ENCODE results near the gene DDX24. TPM values are rescaled to one million over a fixed set of nuclear protein-coding genes. Genes with fewer than 3 reads are reported as not detected.

Gene DDX24
- total and polyA plus RNA-seq, 8 donors, result 39.1 to 236 (median 69.9) TPM

GRCh38 chr14:94123296-94123695, 42.3 kb upstream of the DDX24 start:
- WGBS, 5 donors, result 87 to 95% (median 90%) methylated on average over 9 of the region's 9 CpGs
- Histone ChIP-seq H3K9me3 (peaks cover 0 to 20% (median 15%) of the 10 kb centered on the region in 4 donors), H3K27me3 (no peaks in the 10 kb centered on the region), H3K4me1 (peaks cover 0 to 2% (median 0%) of the 10 kb centered on the region in 4 donors), H3K27ac (no peak overlapping the region), H3K4me3 (no peak overlapping the region), H3K36me3 (peaks cover 0 to 25% (median 5%) of the 10 kb centered on the region in 4 donors)
- peak in 1 of 2 donors; percentile 15 for DNase-seq
- intact Hi-C loops (cut with DNase I; ENCODE audit: low total_unique reads), result no loop called here
- no peak for TF ChIP-seq POLR2AphosphoS5 (IDR thresholded peaks at IDR 0.05)
- TF ChIP-seq EP300 (IDR thresholded peaks at IDR 0.05), result no peak
- TF ChIP-seq, protein P1, sequence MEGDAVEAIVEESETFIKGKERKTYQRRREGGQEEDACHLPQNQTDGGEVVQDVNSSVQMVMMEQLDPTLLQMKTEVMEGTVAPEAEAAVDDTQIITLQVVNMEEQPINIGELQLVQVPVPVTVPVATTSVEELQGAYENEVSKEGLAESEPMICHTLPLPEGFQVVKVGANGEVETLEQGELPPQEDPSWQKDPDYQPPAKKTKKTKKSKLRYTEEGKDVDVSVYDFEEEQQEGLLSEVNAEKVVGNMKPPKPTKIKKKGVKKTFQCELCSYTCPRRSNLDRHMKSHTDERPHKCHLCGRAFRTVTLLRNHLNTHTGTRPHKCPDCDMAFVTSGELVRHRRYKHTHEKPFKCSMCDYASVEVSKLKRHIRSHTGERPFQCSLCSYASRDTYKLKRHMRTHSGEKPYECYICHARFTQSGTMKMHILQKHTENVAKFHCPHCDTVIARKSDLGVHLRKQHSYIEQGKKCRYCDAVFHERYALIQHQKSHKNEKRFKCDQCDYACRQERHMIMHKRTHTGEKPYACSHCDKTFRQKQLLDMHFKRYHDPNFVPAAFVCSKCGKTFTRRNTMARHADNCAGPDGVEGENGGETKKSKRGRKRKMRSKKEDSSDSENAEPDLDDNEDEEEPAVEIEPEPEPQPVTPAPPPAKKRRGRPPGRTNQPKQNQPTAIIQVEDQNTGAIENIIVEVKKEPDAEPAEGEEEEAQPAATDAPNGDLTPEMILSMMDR (IDR thresholded peaks at IDR 0.05), result no peak
- TF ChIP-seq POLR2A (IDR thresholded peaks at IDR 0.05), result no peak

DNA sequence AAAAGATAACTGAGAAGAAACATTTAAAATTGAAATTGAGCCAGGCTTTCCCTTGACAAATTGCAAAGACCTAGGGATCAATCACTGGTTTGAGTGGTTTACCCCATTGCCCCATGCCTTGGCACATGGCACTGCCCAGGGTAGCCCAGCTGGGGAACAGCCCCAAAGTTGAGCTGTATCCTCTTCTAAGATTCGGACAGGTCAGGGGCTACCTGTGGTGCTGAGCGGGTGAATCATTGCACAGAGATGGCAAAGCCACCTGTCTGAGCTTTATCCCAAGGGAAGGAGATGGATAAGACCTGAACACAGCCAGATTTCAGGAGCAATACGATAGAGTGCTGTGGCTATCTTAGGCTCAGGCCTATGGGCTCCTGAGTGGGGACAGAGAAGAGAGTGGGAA, 41.4 kb upstream of the DDX24 start:
- 61 to 95% (median 82%) methylated on average over 3 of the region's 3 CpGs for WGBS, 5 donors
- no peak overlapping the region for H3K27ac ChIP-seq
- H3K36me3 ChIP-seq, result peaks cover 0 to 19% (median 4%) of the 10 kb centered on the region in 4 donors
- no peaks in the 10 kb centered on the region for H3K27me3 ChIP-seq
- intact Hi-C loops (cut with DNase I; ENCODE audit: low total_unique reads), result no loop called here
- H3K9me3 ChIP-seq, result peaks cover 0 to 20% (median 15%) of the 10 kb centered on the region in 4 donors
- peak in 1 of 2 donors; percentile 17 for DNase-seq
- TF ChIP-seq, protein P1 (IDR thresholded peaks at IDR 0.05), result no peak
- TF ChIP-seq POLR2A (IDR thresholded peaks at IDR 0.05) (no peak), POLR2AphosphoS5 (IDR thresholded peaks at IDR 0.05) (no peak)
- H3K4me3 ChIP-seq, result no peak overlapping the region
- H3K4me1 ChIP-seq, result no peaks in the 10 kb centered on the region

GRCh38 chr14:94121485-94121884, 40.5 kb upstream of the DDX24 start:
- Histone ChIP-seq H3K4me1 (no peaks in the 10 kb centered on the region), H3K9me3 (peaks cover 0 to 20% (median 15%) of the 10 kb centered on the region in 4 donors), H3K27me3 (no peaks in the 10 kb centered on the region), H3K4me3 (no peak overlapping the region), H3K36me3 (peaks cover 0 to 10% (median 0%) of the 10 kb centered on the region in 4 donors), H3K27ac (no peak overlapping the region)
- DNase-seq, result no peak
- intact Hi-C loops (cut with DNase I; ENCODE audit: low total_unique reads), result no loop called here
- TF ChIP-seq POLR2AphosphoS5 (IDR thresholded peaks at IDR 0.05), result no peak
- TF ChIP-seq EP300 (IDR thresholded peaks at IDR 0.05), result no peak
- no peak for TF ChIP-seq POLR2A (IDR thresholded peaks at IDR 0.05)
- TF ChIP-seq, protein P1 (IDR thresholded peaks at IDR 0.05), result no peak
- 59 to 78% (median 65%) methylated on average over 3 of the region's 3 CpGs for WGBS, 5 donors

GRCh38 chr14:94120667-94121340, 39.8 kb upstream of the DDX24 start:
- TF ChIP-seq, protein P1 (IDR thresholded peaks at IDR 0.05), result no peak
- TF ChIP-seq EP300 (IDR thresholded peaks at IDR 0.05) (no peak), POLR2AphosphoS5 (IDR thresholded peaks at IDR 0.05) (no peak), POLR2A (IDR thresholded peaks at IDR 0.05) (no peak)
- Histone ChIP-seq H3K4me1 (no peaks in the 10 kb centered on the region), H3K36me3 (peaks cover 0 to 3% (median 0%) of the 10 kb centered on the region in 4 donors), H3K27me3 (no peaks in the 10 kb centered on the region), H3K27ac (no peak overlapping the region), H3K9me3 (peaks cover 0 to 20% (median 15%) of the 10 kb centered on the region in 4 donors), H3K4me3 (no peak overlapping the region)
- 78 to 89% (median 84%) methylated on average over 5 of the region's 5 CpGs for WGBS, 5 donors
- intact Hi-C loops (cut with DNase I; ENCODE audit: low total_unique reads), result no loop called here
- peak in 1 of 2 donors; percentile 8 for DNase-seq
